Spleen (tissue), 11 donors: ENCODE measurements around the gene NUDT19. TPM values are rescaled to one million over a fixed set of nuclear protein-coding genes. Genes with fewer than 3 reads are reported as not detected.
"Not testable (repeated sequence)": the region's sequence is repeated elsewhere in the genome, so short reads cannot be mapped to it uniquely, and the experiment has no call there.

Source experiments
- DNase-seq: peaks from one replicate; pipeline ENCODE4 v3.0.0-alpha.2; 2020
- H3K27ac ChIP-seq, 8 donors: fragments of 200-600 bp; sonication (generic) in 7 of 8; 1 replicate in 4 of 8; 2 replicates in 4 of 8; pipeline versions ENCODE4 v1.5.0 to v1.8.0; 2016 to 2021; ENCODE audit warnings: inconsistent platforms in 4 of 8, mild to moderate bottlenecking in 4 of 8, moderate library complexity in 1 of 8
- H3K27me3 ChIP-seq, 7 donors: fragments of 200-600 bp; sonication (generic) in 6 of 7; replicated peaks in 1 of 7; 1 replicate in 4 of 7; 2 replicates in 3 of 7; pipeline versions ENCODE4 v1.5.0 to v1.8.0; 2016 to 2021; ENCODE audit warnings: inconsistent platforms in 3 of 7, mild to moderate bottlenecking in 1 of 7
- H3K36me3 ChIP-seq, 6 donors: fragments of 200-600 bp; sonication (generic) in 5 of 6; 1 replicate in 4 of 6; 2 replicates in 2 of 6; pipeline versions ENCODE4 v1.5.0 to v1.8.0; 2016 to 2021; ENCODE audit warnings: inconsistent platforms in 2 of 6
- H3K4me1 ChIP-seq, 6 donors: fragments of 200-600 bp; sonication (generic) in 5 of 6; 1 replicate in 3 of 6; 2 replicates in 3 of 6; pipeline versions ENCODE4 v1.5.0 to v1.8.0; 2016 to 2021; ENCODE audit warnings: inconsistent platforms in 3 of 6
- H3K4me3 ChIP-seq, 8 donors: fragments of 200-600 bp; sonication (generic) in 7 of 8; 1 replicate in 4 of 8; 2 replicates in 4 of 8; pipeline versions ENCODE4 v1.5.0 to v1.8.0; 2016 to 2021; ENCODE audit warnings: inconsistent platforms in 4 of 8, mild to moderate bottlenecking in 4 of 8, moderate library complexity in 2 of 8
- H3K9me3 ChIP-seq, 8 donors: fragments of 200-600 bp; sonication (generic) in 7 of 8; 1 replicate in 4 of 8; 2 replicates in 4 of 8; pipeline versions ENCODE4 v1.5.0 to v1.8.0; 2016 to 2021; ENCODE audit warnings: inconsistent platforms in 4 of 8
- CTCF ChIP-seq, 11 experiments: fragments of 200-600 bp in 7 of 11; fragments of 450-650 bp in 4 of 11; sonication (generic) in 4 of 11; IDR thresholded peaks in 8 of 11; conservative IDR thresholded peaks in 3 of 11; 1 replicate in 7 of 11; 2 replicates in 4 of 11; pipeline versions ENCODE4 v1.4.0 to v1.8.0; 2016 to 2021; ENCODE audit warnings: antibody characterized with exemption in 11 of 11, inconsistent platforms in 4 of 11, mild to moderate bottlenecking in 1 of 11
- POLR2A ChIP-seq, 3 donors: fragments of 450-650 bp; IDR thresholded peaks; one replicate each; pipeline ENCODE4 v1.5.1; 2017; ENCODE audit warnings: antibody characterized with exemption in 3 of 3, mild to moderate bottlenecking in 1 of 3
- POLR2AphosphoS5 ChIP-seq, 3 donors: sonication (generic); formaldehyde crosslinking; IDR thresholded peaks; one replicate each; pipeline ENCODE4 v1.5.1; 2017; ENCODE audit warnings: antibody characterized with exemption in 3 of 3
- WGBS, 5 donors: extraction: QIAGEN DNeasy Blood & Tissue Kit in 3 of 5; methylation state at CpG; one replicate each; pipeline versions ENCODE4 v1.1.5 to v1.1.7; 2013 to 2018; 5-methylcytosine and 5-hydroxymethylcytosine counted together
- intact Hi-C: fragments of 100-400 bp; cut with DNase I; formaldehyde crosslinking; loops from one replicate; pipeline ENCODE4 v1.15.0; 2023; ENCODE audit warnings: low total_unique reads
- polyA plus RNA-seq, 3 donors: library from polyadenylated mRNA; stranded (reverse); fragments of 200-250 nt; gene quantifications; one replicate each; pipeline ENCODE4 v1.2.1, GENCODE V29; 2013
- total RNA-seq, 7 donors: library from RNA; depleted of rRNA in 3 of 7; stranded (reverse); fragments of >200 nt in 3 of 7; fragmentation: NEBNext Ultra II Directional in 4 of 7; extraction: Animal tissue kit (Norgen Biotek cat#: 25700) in 4 of 7; gene quantifications; one replicate each; pipeline versions ENCODE4 v1.1.0 to v1.2.1, GENCODE V29; 2016 to 2021
- donor health status: healthy with polysubstance abuse.
- donor health status: DM: no; HTN: no; CAD: no; lungs with moderate emphysema.
- donor health status: DM: no; HTN: no; CAD: no.
- donor health status: Bipolar disorder and iron deficiency.
- donor health status: healthy.
- donor health status: DM: no; HTN: no; CAD: no.
- donor health status: DM: yes; HTN: yes; CAD: no.

The NUDT19 gene
- total and polyA plus RNA-seq, 10 donors = 4.9 to 18.4 (median 11.0) TPM

GRCh38 chr19:32743447-32743846, 51.8 kb downstream of the NUDT19 start:
- H3K27me3 ChIP-seq = peaks cover 0 to 29% (median 0%) of the 10 kb centered on the region in 7 donors
- no peaks in the 10 kb centered on the region for H3K4me1 ChIP-seq
- intact Hi-C loops = no loop called here
- no peaks in the 10 kb centered on the region for H3K9me3 ChIP-seq
- WGBS, 5 donors = 93 to 98% (median 96%) methylated on average over 4 of the region's 4 CpGs
- DNase-seq = no peak
- no peak for TF ChIP-seq POLR2AphosphoS5 (IDR thresholded peaks at IDR 0.05)
- no peak for TF ChIP-seq CTCF (IDR thresholded peaks at IDR 0.05 in 8 of 11, conservative IDR thresholded peaks at IDR 0.05 in 3 of 11)
- TF ChIP-seq POLR2A (IDR thresholded peaks at IDR 0.05) = no peak
- H3K27ac ChIP-seq = no peak overlapping the region
- H3K36me3 ChIP-seq = no peaks in the 10 kb centered on the region
- H3K4me3 ChIP-seq = no peak overlapping the region

- Histone ChIP-seq H3K27me3 (peaks cover 0 to 42% (median 0%) of the 10 kb centered on the region in 7 donors), H3K4me1 (no peaks in the 10 kb centered on the region), H3K4me3 (no peak overlapping the region), H3K9me3 (no peaks in the 10 kb centered on the region), H3K36me3 (no peaks in the 10 kb centered on the region), H3K27ac (no peak overlapping the region)
- TF ChIP-seq CTCF (IDR thresholded peaks at IDR 0.05 in 8 of 11, conservative IDR thresholded peaks at IDR 0.05 in 3 of 11) (no peak), POLR2AphosphoS5 (IDR thresholded peaks at IDR 0.05) (no peak), POLR2A (IDR thresholded peaks at IDR 0.05) (no peak)
- 86 to 93% (median 90%) methylated on average over 18 of the region's 18 CpGs for WGBS, 5 donors
- intact Hi-C loops = no loop called here
- DNase-seq = no peak
Observed at GRCh38 chr19:32744555-32745325, 53.1 kb downstream of the NUDT19 start.

- intact Hi-C loops, H3K4me1 ChIP-seq, H3K36me3 ChIP-seq, DNase-seq, H3K27ac ChIP-seq, H3K9me3 ChIP-seq, H3K4me3 ChIP-seq: not testable (repeated sequence)
- WGBS, 5 donors = 4 to 14% (median 10%) methylated on average over 2 of the region's 2 CpGs
- peaks cover 0 to 50% (median 0%) of the 10 kb centered on the region in 7 donors for H3K27me3 ChIP-seq
Observed at GRCh38 chr19:32745594-32746251, 54.1 kb downstream of the NUDT19 start.

DNA sequence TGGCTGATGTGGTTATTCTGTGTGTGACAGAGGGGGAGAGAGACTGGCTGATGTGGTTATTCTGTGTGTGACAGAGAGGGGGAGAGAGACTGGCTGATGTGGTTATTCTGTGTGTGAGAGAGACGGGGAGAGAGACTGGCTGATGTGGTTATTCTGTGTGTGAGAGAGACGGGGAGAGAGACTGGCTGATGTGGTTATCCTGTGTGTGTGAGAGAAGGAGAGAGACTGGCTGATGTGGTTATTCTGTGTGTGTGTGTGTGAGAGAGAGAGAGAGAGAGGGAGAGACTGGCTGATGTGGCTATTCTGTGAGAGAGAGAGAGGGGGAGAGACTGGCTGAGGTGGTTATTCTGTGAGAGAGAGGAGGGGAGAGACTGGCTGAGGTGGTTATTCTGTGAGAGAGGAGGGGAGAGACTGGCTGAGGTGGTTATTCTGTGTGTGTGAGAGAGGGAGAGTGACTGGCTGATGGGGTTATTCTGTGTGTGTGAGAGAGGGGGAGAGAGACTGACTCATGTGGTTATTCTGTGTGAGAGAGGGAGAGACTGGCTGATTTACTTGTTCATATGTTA, 55.1 kb downstream of the NUDT19 start:
- intact Hi-C loops, H3K4me3 ChIP-seq, H3K9me3 ChIP-seq, DNase-seq, H3K36me3 ChIP-seq, H3K4me1 ChIP-seq, H3K27ac ChIP-seq: not testable (repeated sequence)
- H3K27me3 ChIP-seq = peaks cover 0 to 50% (median 0%) of the 10 kb centered on the region in 7 donors
- WGBS, 5 donors = 2 to 12% (median 9%) methylated on average over 2 of the region's 2 CpGs

GRCh38 chr19:32748497-32748896, 56.9 kb downstream of the NUDT19 start:
- DNase-seq = no peak
- 55 to 61% (median 58%) methylated on average over 5 of the region's 5 CpGs for WGBS, 5 donors
- no peaks in the 10 kb centered on the region for H3K4me1 ChIP-seq
- TF ChIP-seq POLR2A (IDR thresholded peaks at IDR 0.05) (no peak), CTCF (IDR thresholded peaks at IDR 0.05 in 8 of 11, conservative IDR thresholded peaks at IDR 0.05 in 3 of 11) (no peak), POLR2AphosphoS5 (IDR thresholded peaks at IDR 0.05) (no peak)
- no peak overlapping the region for H3K4me3 ChIP-seq
- H3K9me3 ChIP-seq = no peaks in the 10 kb centered on the region
- H3K27ac ChIP-seq = no peak overlapping the region
- peaks cover 0 to 65% (median 0%) of the 10 kb centered on the region in 7 donors for H3K27me3 ChIP-seq
- intact Hi-C loops = no loop called here
- H3K36me3 ChIP-seq = no peaks in the 10 kb centered on the region
